Measurements from ENCODE around the gene PSMC3IP. TPM values are rescaled to one million over a fixed set of nuclear protein-coding genes. Genes with fewer than 3 reads are reported as not detected.
"Not testable (repeated sequence)": the region's sequence is repeated elsewhere in the genome, so short reads cannot be mapped to it uniquely, and the experiment has no call there.

Gene PSMC3IP
- polyA plus RNA-seq (2013) = 4.3 TPM

- H3K36me3 ChIP-seq (ENCODE audit: control insufficient read depth in 4 of 4, insufficient read depth in 4 of 4, low read length in 3 of 4) = peaks cover 20 to 59% (median 50%) of the 10 kb centered on the region in 4 experiments
- 0% methylated on average over 30 of the region's 52 CpGs for WGBS (ENCODE audit: insufficient coverage)
Measured at GRCh38 chr17:42577532-42578281, at the start of gene PSMC3IP. TSS of gene PSMC3IP (minus strand) at chr17:42577729. CDS start at chr17:42577686, 43 bp downstream.

GRCh38 chr17:42623732-42624596 is 46.4 kb upstream of the PSMC3IP start:
- ChIA-PET POLR2A (interaction anchor here (0.5 kb wide), 1 partner anchor 8 kb away, joined by 4 read pairs; no protein-coding TSS in a partner anchor), CTCF (interaction anchor here (1.0 to 1.9 kb wide), 3 partner anchors 12 to 46 kb away, joined by 3 to 4 read pairs (median 3); partner anchors contain the start of gene PSMC3IP)
- Histone ChIP-seq H3K27me3 (replicated peaks in 2 of 5; ENCODE audit: control insufficient read depth in 4 of 5, insufficient read depth in 5 of 5, low read length in 4 of 5) (no peaks in the 10 kb centered on the region), H3K9me3 (ENCODE audit: control extremely low read depth in 1 of 5, control insufficient read depth in 4 of 5, insufficient read depth in 2 of 5, low read depth in 1 of 5, low read length in 4 of 5) (no peaks in the 10 kb centered on the region), H3K4me3 (ENCODE audit: control insufficient read depth in 1 of 7, extremely low read depth in 1 of 7, insufficient read depth in 4 of 7, low read depth in 2 of 7, low read length in 6 of 7) (no peak overlapping the region), H3K36me3 (ENCODE audit: control insufficient read depth in 4 of 4, insufficient read depth in 4 of 4, low read length in 3 of 4) (no peaks in the 10 kb centered on the region), H3K4me1 (ENCODE audit: control extremely low read depth in 1 of 4, control insufficient read depth in 4 of 4, insufficient read depth in 4 of 4, low read length in 3 of 4) (peaks cover 0 to 2% (median under 1%) of the 10 kb centered on the region in 4 experiments), H3K27ac (ENCODE audit: insufficient read depth in 1 of 2, low read depth in 1 of 2, low read length in 2 of 2, poor library complexity in 1 of 2, severe bottlenecking in 2 of 2) (no peak overlapping the region)
- peak in 1 of 3 donors; percentile 10 for DNase-seq
- 93% methylated on average over 3 of the region's 7 CpGs for WGBS (ENCODE audit: insufficient coverage)

More at GRCh38 chr17:42577532-42578281, at the start of gene PSMC3IP:
- Histone ChIP-seq H3K4me3 (ENCODE audit: control insufficient read depth in 1 of 7, extremely low read depth in 1 of 7, insufficient read depth in 4 of 7, low read depth in 2 of 7, low read length in 6 of 7) (peak within 1 kb of the TSS; percentile 32 to 91 (median 77)), H3K9me3 (ENCODE audit: control extremely low read depth in 1 of 5, control insufficient read depth in 4 of 5, insufficient read depth in 2 of 5, low read depth in 1 of 5, low read length in 4 of 5) (no peaks in the 10 kb centered on the region), H3K4me1 (ENCODE audit: control extremely low read depth in 1 of 4, control insufficient read depth in 4 of 4, insufficient read depth in 4 of 4, low read length in 3 of 4) (peaks cover 2 to 32% (median 23%) of the 10 kb centered on the region in 4 experiments), H3K27me3 (replicated peaks in 2 of 5; ENCODE audit: control insufficient read depth in 4 of 5, insufficient read depth in 5 of 5, low read length in 4 of 5) (no peaks in the 10 kb centered on the region), H3K27ac (ENCODE audit: insufficient read depth in 1 of 2, low read depth in 1 of 2, low read length in 2 of 2, poor library complexity in 1 of 2, severe bottlenecking in 2 of 2) (peak within 1 kb of the TSS; percentile 89 to 94)
- DNase-seq = peak; percentile 95 to 96 (median 95)
- ChIA-PET CTCF (interaction anchor here (0.5 to 4.6 kb wide), 31 partner anchors 7 to 243 kb away, joined by 3 to 37 read pairs (median 4); partner anchors contain the start of genes CCR10, CNTNAP1, MLX and VPS25), POLR2A (interaction anchor here (1.0 to 2.0 kb wide), 4 partner anchors 11 to 129 kb away, joined by 3 to 14 read pairs (median 4); partner anchors contain the start of genes MLX, NAGLU, RETREG3 and TUBG1)

GRCh38 chr17:42623271-42623670 is 45.7 kb upstream of the PSMC3IP start:
- H3K4me1 ChIP-seq (ENCODE audit: control extremely low read depth in 1 of 4, control insufficient read depth in 4 of 4, insufficient read depth in 4 of 4, low read length in 3 of 4) = peaks cover 0 to 8% (median 5%) of the 10 kb centered on the region in 4 experiments
- H3K9me3 ChIP-seq (ENCODE audit: control extremely low read depth in 1 of 5, control insufficient read depth in 4 of 5, insufficient read depth in 2 of 5, low read depth in 1 of 5, low read length in 4 of 5) = no peaks in the 10 kb centered on the region
- WGBS (ENCODE audit: insufficient coverage) = no CpG with 5 or more reads among the region's 2 CpGs
- H3K27me3 ChIP-seq (replicated peaks in 2 of 5; ENCODE audit: control insufficient read depth in 4 of 5, insufficient read depth in 5 of 5, low read length in 4 of 5) = no peaks in the 10 kb centered on the region
- no peak overlapping the region for H3K4me3 ChIP-seq (ENCODE audit: control insufficient read depth in 1 of 7, extremely low read depth in 1 of 7, insufficient read depth in 4 of 7, low read depth in 2 of 7, low read length in 6 of 7)
- ChIA-PET POLR2A (no interaction called here), CTCF (interaction anchor here (1.0 to 1.9 kb wide), 3 partner anchors 12 to 45 kb away, joined by 3 to 4 read pairs (median 3); partner anchors contain the start of gene PSMC3IP)
- no peak overlapping the region for H3K27ac ChIP-seq (ENCODE audit: insufficient read depth in 1 of 2, low read depth in 1 of 2, low read length in 2 of 2, poor library complexity in 1 of 2, severe bottlenecking in 2 of 2)
- DNase-seq = no peak
- H3K36me3 ChIP-seq (ENCODE audit: control insufficient read depth in 4 of 4, insufficient read depth in 4 of 4, low read length in 3 of 4) = no peaks in the 10 kb centered on the region

- CTCF ChIA-PET = interaction anchor here (1.5 to 1.6 kb wide), 2 partner anchors 11 to 39 kb away, joined by 3 to 7 read pairs; no protein-coding TSS in a partner anchor
- DNase-seq; POLR2A ChIA-PET; H3K36me3 ChIP-seq (ENCODE audit: control insufficient read depth in 4 of 4, insufficient read depth in 4 of 4, low read length in 3 of 4); H3K27ac ChIP-seq (ENCODE audit: insufficient read depth in 1 of 2, low read depth in 1 of 2, low read length in 2 of 2, poor library complexity in 1 of 2, severe bottlenecking in 2 of 2); H3K9me3 ChIP-seq (ENCODE audit: control extremely low read depth in 1 of 5, control insufficient read depth in 4 of 5, insufficient read depth in 2 of 5, low read depth in 1 of 5, low read length in 4 of 5); H3K4me3 ChIP-seq (ENCODE audit: control insufficient read depth in 1 of 7, extremely low read depth in 1 of 7, insufficient read depth in 4 of 7, low read depth in 2 of 7, low read length in 6 of 7); H3K27me3 ChIP-seq (replicated peaks in 2 of 5; ENCODE audit: control insufficient read depth in 4 of 5, insufficient read depth in 5 of 5, low read length in 4 of 5): not testable (repeated sequence)
- WGBS (ENCODE audit: insufficient coverage) = 91% methylated on average over 3 of the region's 3 CpGs
- peaks cover 0 to 16% (median 11%) of the 10 kb centered on the region in 4 experiments for H3K4me1 ChIP-seq (ENCODE audit: control extremely low read depth in 1 of 4, control insufficient read depth in 4 of 4, insufficient read depth in 4 of 4, low read length in 3 of 4)
Measured at GRCh38 chr17:42621987-42622386, 44.5 kb upstream of the PSMC3IP start.

- Histone ChIP-seq H3K4me3 (ENCODE audit: control insufficient read depth in 1 of 7, extremely low read depth in 1 of 7, insufficient read depth in 4 of 7, low read depth in 2 of 7, low read length in 6 of 7) (no peak overlapping the region), H3K9me3 (ENCODE audit: control extremely low read depth in 1 of 5, control insufficient read depth in 4 of 5, insufficient read depth in 2 of 5, low read depth in 1 of 5, low read length in 4 of 5) (no peaks in the 10 kb centered on the region), H3K4me1 (ENCODE audit: control extremely low read depth in 1 of 4, control insufficient read depth in 4 of 4, insufficient read depth in 4 of 4, low read length in 3 of 4) (peaks cover 0 to 16% (median 11%) of the 10 kb centered on the region in 4 experiments), H3K27ac (ENCODE audit: insufficient read depth in 1 of 2, low read depth in 1 of 2, low read length in 2 of 2, poor library complexity in 1 of 2, severe bottlenecking in 2 of 2) (no peak overlapping the region), H3K27me3 (replicated peaks in 2 of 5; ENCODE audit: control insufficient read depth in 4 of 5, insufficient read depth in 5 of 5, low read length in 4 of 5) (no peaks in the 10 kb centered on the region), H3K36me3 (ENCODE audit: control insufficient read depth in 4 of 4, insufficient read depth in 4 of 4, low read length in 3 of 4) (peaks cover 7 to 23% (median 17%) of the 10 kb centered on the region in 4 experiments)
- WGBS (ENCODE audit: insufficient coverage) = 74% methylated on average over 9 of the region's 9 CpGs
- POLR2A ChIA-PET = interaction anchor here (0.9 to 1.1 kb wide), 2 partner anchors 9 to 46 kb away, joined by 3 to 4 read pairs; partner anchors contain the start of genes RETREG3 and TUBG1
- peak; percentile 31 to 40 (median 34) for DNase-seq
- CTCF ChIA-PET = interaction anchor here (0.6 to 1.0 kb wide), 4 partner anchors 10 to 224 kb away, joined by 3 to 4 read pairs (median 3); no protein-coding TSS in a partner anchor
Measured at GRCh38 chr17:42618442-42619150, 41.1 kb upstream of the PSMC3IP start.

DNA sequence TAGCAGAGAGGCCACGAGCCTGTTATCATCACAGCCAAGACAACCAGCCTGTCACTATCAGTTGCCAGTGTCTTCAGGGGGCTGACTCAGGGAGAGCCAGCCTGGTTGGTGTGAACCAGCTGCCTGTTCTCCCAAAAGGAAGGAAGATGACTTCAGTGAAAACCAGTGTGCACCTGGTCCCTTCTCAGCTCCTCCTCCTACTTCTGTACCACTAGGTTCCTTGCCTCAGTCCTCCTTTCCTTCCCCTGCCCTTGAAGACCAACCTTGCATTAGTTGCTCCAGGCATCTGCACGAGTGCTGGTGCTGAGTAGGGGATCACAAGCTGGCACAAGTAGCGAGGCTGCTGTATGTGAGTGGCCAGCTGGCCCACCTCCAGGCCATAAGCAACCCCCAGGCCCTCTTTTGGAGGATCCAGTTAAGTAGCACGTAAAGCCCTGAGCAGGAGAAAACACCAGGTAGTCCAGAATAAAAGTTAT is 40.5 kb upstream of the PSMC3IP start:
- no peak overlapping the region for H3K27ac ChIP-seq (ENCODE audit: insufficient read depth in 1 of 2, low read depth in 1 of 2, low read length in 2 of 2, poor library complexity in 1 of 2, severe bottlenecking in 2 of 2)
- peaks cover 7 to 29% (median 23%) of the 10 kb centered on the region in 4 experiments for H3K36me3 ChIP-seq (ENCODE audit: control insufficient read depth in 4 of 4, insufficient read depth in 4 of 4, low read length in 3 of 4)
- DNase-seq = peak in 1 of 3 donors; percentile 13
- no peaks in the 10 kb centered on the region for H3K27me3 ChIP-seq (replicated peaks in 2 of 5; ENCODE audit: control insufficient read depth in 4 of 5, insufficient read depth in 5 of 5, low read length in 4 of 5)
- H3K4me1 ChIP-seq (ENCODE audit: control extremely low read depth in 1 of 4, control insufficient read depth in 4 of 4, insufficient read depth in 4 of 4, low read length in 3 of 4) = peaks cover 0 to 16% (median 11%) of the 10 kb centered on the region in 4 experiments
- ChIA-PET CTCF (interaction anchor here (0.6 to 1.7 kb wide), 3 partner anchors 20 to 225 kb away, joined by 3 to 7 read pairs (median 4); partner anchors contain the start of gene PSMC3IP), POLR2A (interaction anchor here (0.9 to 1.1 kb wide), 2 partner anchors 9 to 47 kb away, joined by 3 to 4 read pairs; partner anchors contain the start of genes RETREG3 and TUBG1)
- H3K4me3 ChIP-seq (ENCODE audit: control insufficient read depth in 1 of 7, extremely low read depth in 1 of 7, insufficient read depth in 4 of 7, low read depth in 2 of 7, low read length in 6 of 7) = no peak overlapping the region
- 100% methylated on average over 2 of the region's 4 CpGs for WGBS (ENCODE audit: insufficient coverage)
- no peaks in the 10 kb centered on the region for H3K9me3 ChIP-seq (ENCODE audit: control extremely low read depth in 1 of 5, control insufficient read depth in 4 of 5, insufficient read depth in 2 of 5, low read depth in 1 of 5, low read length in 4 of 5)

Measured in common myeloid progenitor, CD34-positive (primary cell).